Vagina (tissue), 2 donors: ENCODE results near the gene DSCAML1. TPM values are rescaled to one million over a fixed set of nuclear protein-coding genes. Genes with fewer than 3 reads are reported as not detected.

Experiments
- DNase-seq, 2 donors: peaks; one replicate each; pipeline ENCODE4 v3.0.0-alpha.2; 2017; ENCODE audit errors: extremely low spot score in 2 of 2
- H3K27ac ChIP-seq: fragments of 200-600 bp; sonication (generic); one replicate; pipeline ENCODE4 v1.5.1; 2019
- H3K27me3 ChIP-seq: fragments of 200-600 bp; sonication (generic); one replicate; pipeline ENCODE4 v1.5.1; 2019
- H3K36me3 ChIP-seq, 2 donors: fragments of 200-600 bp; sonication (generic); one replicate each; pipeline ENCODE4 v1.5.1; 2017 to 2019
- H3K4me1 ChIP-seq: fragments of 200-600 bp; sonication (generic); one replicate; pipeline ENCODE4 v1.5.1; 2019
- H3K4me3 ChIP-seq, 2 donors: fragments of 200-600 bp; sonication (generic); 1 replicate in 1 of 2; 2 replicates in 1 of 2; pipeline ENCODE4 v1.5.1; 2016 to 2019
- H3K9me3 ChIP-seq: fragments of 200-600 bp; sonication (generic); one replicate; pipeline ENCODE4 v1.5.1; 2019
- POLR2A ChIP-seq, 2 donors: fragments of 450-650 bp; IDR thresholded peaks; one replicate each; pipeline ENCODE4 v1.6.1; 2017; ENCODE audit warnings: antibody characterized with exemption in 2 of 2, mild to moderate bottlenecking in 2 of 2, moderate library complexity in 2 of 2
- POLR2AphosphoS5 ChIP-seq, 2 donors: sonication (generic); formaldehyde crosslinking; IDR thresholded peaks; one replicate each; pipeline ENCODE4 v1.9.0; 2017; ENCODE audit warnings: antibody characterized with exemption in 2 of 2, mild to moderate bottlenecking in 2 of 2, low read depth in 1 of 2; ENCODE audit not compliant: insufficient read depth in 1 of 2
- intact Hi-C: fragments of 100-400 bp; cut with DNase I; formaldehyde crosslinking; loops from one replicate; pipeline ENCODE4 v1.15.1; 2023
- total RNA-seq: library from RNA; depleted of rRNA; stranded (reverse); fragments of >200 nt; gene quantifications from one replicate; pipeline ENCODE4 v1.2.3, GENCODE V29; 2016
- TF ChIP-seq, protein P1 (sequence below), 3 experiments: fragments of 450-650 bp in 2 of 3; fragments of 200-600 bp in 1 of 3; sonication (generic) in 1 of 3; IDR thresholded peaks; one replicate each; pipeline ENCODE4 v1.5.1; 2017 to 2019; ENCODE audit warnings: antibody characterized with exemption in 3 of 3, mild to moderate bottlenecking in 2 of 3, moderate library complexity in 2 of 3

The DSCAML1 gene
- total RNA-seq, 1 donor from 2014 or later, result 0.25 TPM

DNA sequence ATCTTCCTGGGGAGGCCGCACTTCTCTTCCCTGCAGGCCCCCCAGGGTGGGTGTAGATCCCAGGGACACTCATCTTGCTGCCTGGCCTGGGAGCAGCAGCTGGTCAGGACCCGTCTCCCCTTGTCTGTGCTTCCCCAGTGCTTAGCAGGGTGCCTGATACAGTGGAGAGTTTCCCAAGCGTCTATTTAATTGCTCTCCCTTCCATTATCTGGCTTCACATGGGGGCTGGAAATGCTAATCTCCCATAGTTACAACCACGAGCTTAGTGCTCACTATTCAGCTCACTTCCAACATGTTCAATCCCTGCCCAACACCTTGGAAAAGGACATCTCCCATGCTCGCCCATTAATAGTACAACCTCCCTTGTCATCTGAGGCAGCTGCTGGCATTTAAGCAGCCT lies 100.5 kb downstream of the DSCAML1 start:
- Histone ChIP-seq H3K27ac (no peak overlapping the region), H3K36me3 (no peaks in the 10 kb centered on the region), H3K4me3 (no peak overlapping the region), H3K4me1 (no peaks in the 10 kb centered on the region), H3K27me3 (no peaks in the 10 kb centered on the region), H3K9me3 (no peaks in the 10 kb centered on the region)
- no peak for TF ChIP-seq POLR2AphosphoS5 (IDR thresholded peaks at IDR 0.05; ENCODE audit: insufficient read depth in 1 of 2, low read depth in 1 of 2)
- TF ChIP-seq, protein P1, sequence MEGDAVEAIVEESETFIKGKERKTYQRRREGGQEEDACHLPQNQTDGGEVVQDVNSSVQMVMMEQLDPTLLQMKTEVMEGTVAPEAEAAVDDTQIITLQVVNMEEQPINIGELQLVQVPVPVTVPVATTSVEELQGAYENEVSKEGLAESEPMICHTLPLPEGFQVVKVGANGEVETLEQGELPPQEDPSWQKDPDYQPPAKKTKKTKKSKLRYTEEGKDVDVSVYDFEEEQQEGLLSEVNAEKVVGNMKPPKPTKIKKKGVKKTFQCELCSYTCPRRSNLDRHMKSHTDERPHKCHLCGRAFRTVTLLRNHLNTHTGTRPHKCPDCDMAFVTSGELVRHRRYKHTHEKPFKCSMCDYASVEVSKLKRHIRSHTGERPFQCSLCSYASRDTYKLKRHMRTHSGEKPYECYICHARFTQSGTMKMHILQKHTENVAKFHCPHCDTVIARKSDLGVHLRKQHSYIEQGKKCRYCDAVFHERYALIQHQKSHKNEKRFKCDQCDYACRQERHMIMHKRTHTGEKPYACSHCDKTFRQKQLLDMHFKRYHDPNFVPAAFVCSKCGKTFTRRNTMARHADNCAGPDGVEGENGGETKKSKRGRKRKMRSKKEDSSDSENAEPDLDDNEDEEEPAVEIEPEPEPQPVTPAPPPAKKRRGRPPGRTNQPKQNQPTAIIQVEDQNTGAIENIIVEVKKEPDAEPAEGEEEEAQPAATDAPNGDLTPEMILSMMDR (IDR thresholded peaks at IDR 0.05), result no peak
- DNase-seq, result no peak
- intact Hi-C loops, result no loop called here

DNA sequence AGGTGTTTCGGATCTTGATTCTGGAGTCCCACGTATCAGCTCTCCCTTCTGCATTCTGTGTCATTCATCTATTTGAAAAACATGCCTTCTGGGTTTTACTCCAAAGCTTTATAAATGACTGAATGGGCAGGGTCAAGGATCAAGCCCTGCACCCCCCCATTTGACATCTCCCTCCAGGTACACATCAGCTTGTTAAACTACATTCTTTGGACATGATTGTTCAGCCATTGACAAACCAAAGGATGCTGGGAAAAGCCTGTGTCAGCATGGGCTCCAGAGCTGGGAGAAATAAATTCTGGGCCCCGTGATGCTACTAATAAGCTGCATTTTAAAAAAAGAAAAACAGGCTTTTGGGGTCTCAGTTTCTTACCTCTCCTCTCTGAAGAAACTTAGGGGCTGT lies 103.7 kb downstream of the DSCAML1 start:
- intact Hi-C loops, result no loop called here
- Histone ChIP-seq H3K9me3 (no peaks in the 10 kb centered on the region), H3K4me1 (no peaks in the 10 kb centered on the region), H3K27me3 (no peaks in the 10 kb centered on the region), H3K4me3 (no peak overlapping the region), H3K36me3 (no peaks in the 10 kb centered on the region), H3K27ac (no peak overlapping the region)
- TF ChIP-seq, protein P1 (IDR thresholded peaks at IDR 0.05), result no peak
- TF ChIP-seq POLR2A (IDR thresholded peaks at IDR 0.05) (no peak), POLR2AphosphoS5 (IDR thresholded peaks at IDR 0.05; ENCODE audit: insufficient read depth in 1 of 2, low read depth in 1 of 2) (no peak)
- no peak for DNase-seq

DNA sequence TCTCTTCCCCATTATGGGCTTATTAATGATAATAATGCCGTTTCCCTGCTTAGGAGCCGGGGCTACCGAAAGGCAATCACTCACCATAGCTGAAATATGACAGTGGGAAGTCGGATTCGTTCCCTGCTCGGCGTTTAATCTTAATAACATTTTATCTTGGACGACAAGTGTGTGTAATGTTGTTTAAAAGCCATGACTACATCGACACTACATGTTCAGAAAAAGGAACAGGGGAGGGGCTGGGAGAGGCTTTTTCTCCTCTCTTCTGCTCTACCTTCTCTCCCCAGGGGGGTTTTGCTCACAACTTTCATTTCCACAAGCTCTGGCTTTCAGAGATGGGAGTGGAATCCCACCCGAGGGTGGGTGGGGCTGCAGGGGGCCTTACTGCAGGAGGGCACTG lies 105.5 kb downstream of the DSCAML1 start:
- intact Hi-C loops, result no loop called here

DNA sequence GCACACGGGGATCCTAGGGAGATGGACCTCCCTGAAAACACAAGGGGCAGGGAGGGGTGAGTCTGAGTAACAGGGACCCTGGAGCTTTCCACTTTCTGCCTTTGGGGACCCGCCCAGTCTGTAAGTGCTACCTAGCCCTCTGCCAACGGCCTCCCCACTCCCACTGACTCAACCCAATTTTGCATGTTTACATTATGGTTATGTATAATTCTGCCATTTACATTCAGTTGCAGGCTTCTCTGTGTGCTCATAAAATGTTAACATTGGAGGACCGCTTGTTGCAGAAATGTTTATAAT lies 105.8 kb downstream of the DSCAML1 start:
- H3K27me3 ChIP-seq, result no peaks in the 10 kb centered on the region
- no peaks in the 10 kb centered on the region for H3K4me1 ChIP-seq
- no peaks in the 10 kb centered on the region for H3K9me3 ChIP-seq
- TF ChIP-seq POLR2AphosphoS5 (IDR thresholded peaks at IDR 0.05; ENCODE audit: insufficient read depth in 1 of 2, low read depth in 1 of 2), result no peak
- H3K36me3 ChIP-seq, result no peaks in the 10 kb centered on the region
- H3K4me3 ChIP-seq, result no peak overlapping the region
- intact Hi-C loops, result no loop called here
- DNase-seq, result no peak
- no peak overlapping the region for H3K27ac ChIP-seq

More for the DNA sequence above, 105.5 kb downstream of the DSCAML1 start:
- TF ChIP-seq POLR2AphosphoS5 (IDR thresholded peaks at IDR 0.05; ENCODE audit: insufficient read depth in 1 of 2, low read depth in 1 of 2) (no peak), POLR2A (IDR thresholded peaks at IDR 0.05) (no peak)
- TF ChIP-seq, protein P1 (IDR thresholded peaks at IDR 0.05), result no peak
- H3K4me3 ChIP-seq, result no peak overlapping the region
- no peak overlapping the region for H3K27ac ChIP-seq
- DNase-seq, result no peak
- no peaks in the 10 kb centered on the region for H3K27me3 ChIP-seq
- no peaks in the 10 kb centered on the region for H3K36me3 ChIP-seq
- H3K9me3 ChIP-seq, result no peaks in the 10 kb centered on the region
- H3K4me1 ChIP-seq, result no peaks in the 10 kb centered on the region

DNA sequence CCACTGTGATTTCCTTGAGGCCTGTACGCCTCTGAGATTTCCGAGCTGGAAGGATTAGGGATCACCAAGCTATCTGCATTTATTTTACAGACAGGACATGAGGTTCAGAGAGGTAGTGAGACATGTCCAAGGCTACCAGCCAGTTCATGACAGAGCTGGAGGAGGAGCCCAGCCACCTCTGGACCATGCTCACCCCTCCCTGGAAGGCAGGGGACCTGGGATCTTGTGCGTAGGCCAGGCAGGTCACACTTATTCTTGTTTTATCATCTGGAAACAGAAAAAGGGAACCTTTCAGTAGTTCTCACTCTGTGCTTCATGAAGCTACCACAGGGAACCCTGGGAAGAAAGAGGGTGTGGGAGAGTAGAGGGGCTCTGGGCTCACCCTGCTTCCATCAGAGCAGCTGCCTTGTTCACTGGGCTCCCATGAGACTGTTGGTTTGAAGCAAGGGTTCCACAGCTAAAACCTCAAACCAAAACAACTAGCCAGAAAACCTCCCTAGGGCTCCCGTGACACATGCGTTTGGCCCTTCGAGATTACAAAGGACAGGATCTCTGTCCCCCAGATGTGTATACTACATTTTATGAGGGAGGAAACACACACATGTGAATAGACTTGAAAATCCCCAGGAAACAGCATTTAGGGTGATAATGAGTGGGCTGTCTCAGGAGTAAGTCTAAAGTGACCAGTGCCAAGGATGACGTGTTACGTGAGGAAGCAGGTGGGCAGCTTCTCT lies 106.4 kb downstream of the DSCAML1 start:
- intact Hi-C loops, result no loop called here
- Histone ChIP-seq H3K4me3 (no peak overlapping the region), H3K27ac (no peak overlapping the region), H3K27me3 (no peaks in the 10 kb centered on the region), H3K4me1 (no peaks in the 10 kb centered on the region), H3K9me3 (no peaks in the 10 kb centered on the region), H3K36me3 (no peaks in the 10 kb centered on the region)
- TF ChIP-seq, protein P1 (IDR thresholded peaks at IDR 0.05), result no peak
- TF ChIP-seq POLR2AphosphoS5 (IDR thresholded peaks at IDR 0.05; ENCODE audit: insufficient read depth in 1 of 2, low read depth in 1 of 2) (no peak), POLR2A (IDR thresholded peaks at IDR 0.05) (no peak)
- DNase-seq, result no peak
